HG03378 (cell line): ENCODE results near the gene CBL.
A peak's percentile ranks its signal among the peaks of the same experiment; 100 is the strongest.

Experiments
- ATAC-seq: cut with Tn5 transposase; IDR thresholded peaks from one replicate; pipeline ENCODE4 v1.9.1; 2021; ENCODE audit warnings: mild to moderate bottlenecking, moderate library complexity; ENCODE audit not compliant: unreplicated experiment

CBL gene

DNA sequence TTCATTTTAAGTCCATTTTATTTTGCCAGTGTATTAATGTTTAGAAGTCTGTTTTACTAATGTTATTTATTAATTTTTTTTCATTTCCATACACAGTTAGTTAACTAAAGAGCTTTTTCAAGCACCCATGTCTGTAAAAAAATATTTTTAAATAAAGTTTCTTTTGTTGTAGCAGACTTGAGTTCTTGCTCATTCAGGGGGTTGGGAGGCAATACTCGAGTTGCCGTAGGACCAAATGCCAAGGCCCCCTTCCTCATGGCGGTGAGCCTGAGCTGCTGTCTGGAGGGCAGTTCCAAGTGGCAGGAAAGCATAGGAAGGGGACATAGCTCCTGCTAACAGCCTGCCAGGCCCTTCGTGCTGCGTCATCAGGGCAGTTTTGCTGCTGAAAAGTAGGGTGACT, 101.8 kb downstream of the CBL start:
- no peak for ATAC-seq

DNA sequence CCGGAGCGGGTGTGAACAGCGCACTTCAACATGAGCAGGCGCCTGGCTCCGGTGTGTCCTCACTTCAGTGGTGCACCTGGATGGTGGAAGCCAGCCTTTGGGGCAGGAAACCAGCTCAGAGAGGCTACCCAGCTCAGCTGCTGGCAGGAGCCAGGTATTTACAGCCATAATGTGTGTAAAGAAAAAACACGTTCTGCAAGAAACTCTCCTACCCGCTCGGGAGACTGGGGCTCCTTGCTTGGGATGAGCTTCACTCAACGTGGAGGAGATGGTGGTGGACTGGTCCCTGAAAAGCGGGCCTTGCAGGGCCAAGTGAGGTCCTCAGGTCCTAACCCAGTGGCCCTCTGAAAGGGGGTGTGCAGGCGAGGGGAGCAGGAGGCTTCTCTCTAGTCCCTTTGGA, 103.3 kb downstream of the CBL start:
- ATAC-seq = no peak

DNA sequence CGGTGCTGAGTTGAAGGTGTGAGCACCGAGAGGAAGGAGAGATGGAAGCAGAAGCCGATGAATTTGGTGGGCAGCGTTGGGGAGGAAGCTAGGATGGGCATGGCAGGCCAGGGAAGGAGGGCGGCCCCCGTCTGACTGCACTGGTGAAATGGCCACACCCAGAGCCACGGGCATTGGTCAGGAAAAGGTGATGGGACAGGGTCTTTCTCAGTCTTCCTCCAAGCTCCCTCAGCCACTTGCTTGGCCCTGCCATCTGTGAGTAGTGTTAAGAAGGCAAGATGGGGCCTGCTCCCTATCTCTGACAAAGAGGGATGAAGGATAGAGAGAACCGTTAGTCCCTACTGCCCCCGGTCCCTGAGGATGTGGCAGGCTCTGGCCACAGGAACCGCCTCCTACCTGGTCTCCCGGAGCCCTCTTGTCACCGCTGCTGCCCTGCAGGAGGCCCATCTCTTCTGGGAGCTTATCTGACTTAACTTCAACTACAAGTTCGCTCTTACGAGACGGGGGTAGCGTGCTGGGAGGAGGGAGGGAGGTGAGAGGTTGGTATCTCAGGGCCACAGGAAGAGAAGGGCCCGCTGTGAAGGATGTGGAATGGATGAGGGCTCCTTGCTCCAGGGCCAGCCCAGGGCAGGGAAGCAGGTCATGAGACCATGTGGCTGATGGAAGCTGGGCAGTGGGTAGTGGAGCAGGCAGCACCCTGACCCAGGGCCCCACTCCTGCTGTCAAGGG, 104.0 kb downstream of the CBL start:
- no peak for ATAC-seq

DNA sequence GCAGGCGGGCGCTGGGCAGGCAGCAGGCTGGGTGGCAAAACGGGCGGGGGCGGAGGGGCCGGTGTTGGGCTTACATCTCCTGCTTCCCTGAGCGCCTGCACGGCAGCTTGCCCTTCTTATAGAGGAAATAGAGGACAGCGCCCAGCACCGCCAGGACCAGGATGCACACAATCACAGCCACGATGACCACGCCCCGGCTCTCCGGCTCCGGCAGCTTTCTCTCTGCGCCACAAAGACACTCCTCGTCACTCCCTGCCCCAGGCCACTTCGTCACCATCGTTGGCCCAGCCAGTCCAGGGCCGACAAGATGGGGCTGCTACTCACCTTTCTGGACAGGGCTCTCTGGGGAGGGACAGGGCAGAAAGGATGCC, 104.5 kb downstream of the CBL start:
- ATAC-seq = no peak

DNA sequence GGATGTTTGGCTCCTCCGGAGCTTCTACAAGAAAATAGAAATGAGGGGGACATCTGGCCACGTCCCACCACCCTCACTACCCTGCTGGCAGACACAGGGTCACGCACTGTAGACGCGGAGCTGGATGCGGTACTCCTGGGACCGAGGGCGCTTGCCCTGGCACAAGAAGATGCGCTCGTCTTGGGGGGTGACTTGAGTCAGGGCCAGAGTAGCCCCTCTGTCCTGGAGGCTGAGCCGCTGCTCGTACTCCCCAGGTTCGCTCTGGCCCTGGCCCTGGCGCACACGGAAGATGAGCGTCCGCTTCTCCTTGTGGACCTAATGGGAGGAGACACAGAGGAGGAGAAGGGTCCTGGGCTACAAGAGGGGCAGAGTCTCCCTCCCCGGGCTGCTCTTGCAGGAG, 108.6 kb downstream of the CBL start:
- no peak for ATAC-seq

DNA sequence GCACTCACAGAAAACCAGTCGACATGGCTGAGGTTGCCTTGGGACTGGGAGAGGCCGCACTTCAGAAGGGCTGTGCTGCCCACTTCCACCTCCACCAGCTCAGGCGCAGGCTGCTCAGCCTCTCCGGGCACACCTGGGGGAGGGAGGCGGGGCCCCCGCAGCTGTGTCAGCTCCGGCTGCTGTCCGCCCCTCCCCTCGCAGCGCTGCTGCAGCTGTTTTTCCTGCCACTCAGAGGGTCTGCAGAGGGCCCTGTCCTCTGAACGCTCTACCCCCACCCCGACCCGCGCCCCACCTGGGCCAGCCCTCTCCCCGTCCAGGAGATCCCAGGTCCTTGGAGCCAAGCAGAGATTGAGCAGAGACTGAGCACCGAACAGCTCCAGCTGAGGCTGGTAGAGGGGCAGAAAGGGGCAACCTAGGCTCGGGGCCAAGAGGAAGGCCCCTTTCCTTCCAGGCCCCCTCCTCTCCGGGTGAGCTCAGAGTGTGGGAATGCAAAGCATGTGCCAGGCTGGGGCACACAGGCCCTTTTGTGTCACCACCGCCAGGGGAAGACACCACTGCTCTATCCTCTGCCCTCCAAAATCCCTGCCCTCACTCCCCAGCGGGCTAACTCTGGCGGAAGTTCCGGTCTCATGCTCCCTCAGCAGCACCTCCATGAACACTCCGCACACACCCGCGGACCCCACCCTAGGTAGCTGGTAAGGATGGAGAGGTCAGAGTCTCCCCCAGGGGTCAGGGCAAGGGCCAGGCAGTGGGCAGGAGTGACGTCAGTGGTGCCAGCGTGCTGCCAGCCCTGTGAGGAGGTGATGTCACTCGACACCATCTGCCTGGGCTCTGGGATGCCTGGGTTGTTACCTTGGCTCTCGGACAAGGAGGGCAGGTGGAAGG, 109.2 kb downstream of the CBL start:
- ATAC-seq = no peak

DNA sequence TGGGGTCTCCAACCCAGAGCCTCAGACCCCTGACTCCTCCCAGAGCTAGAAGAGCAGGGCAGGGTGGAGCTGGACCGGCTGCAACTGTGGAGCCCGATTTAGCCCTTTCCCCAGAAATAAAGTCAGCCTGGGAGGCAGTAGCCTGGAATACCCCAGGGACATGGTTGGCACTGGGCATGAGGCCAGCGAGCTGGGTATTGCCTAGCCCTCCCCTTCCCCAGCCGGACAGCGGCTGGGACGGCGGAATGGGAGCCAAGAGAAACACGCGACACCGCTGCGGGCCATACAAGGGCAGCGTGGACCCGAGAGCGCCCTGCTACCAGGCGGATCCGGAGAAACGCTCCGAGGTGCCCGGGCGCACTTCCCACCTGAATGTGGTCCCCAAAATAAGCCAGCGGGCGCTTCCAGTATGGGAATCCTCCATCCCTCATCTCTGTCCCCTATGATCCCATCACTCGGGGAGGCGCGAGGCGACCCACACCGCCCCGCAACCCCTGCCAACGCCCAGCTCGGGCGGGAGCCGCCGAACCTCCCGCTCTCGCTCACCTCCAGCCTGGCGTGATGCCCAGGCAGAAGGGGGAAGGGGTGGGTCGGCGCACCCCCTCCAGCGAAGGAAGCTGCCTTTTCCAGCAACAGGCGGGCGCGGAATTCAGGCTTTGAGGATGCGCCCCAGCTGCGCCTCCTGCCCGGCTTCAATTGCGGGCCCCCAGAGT, 110.0 kb downstream of the CBL start:
- ATAC-seq = no peak

DNA sequence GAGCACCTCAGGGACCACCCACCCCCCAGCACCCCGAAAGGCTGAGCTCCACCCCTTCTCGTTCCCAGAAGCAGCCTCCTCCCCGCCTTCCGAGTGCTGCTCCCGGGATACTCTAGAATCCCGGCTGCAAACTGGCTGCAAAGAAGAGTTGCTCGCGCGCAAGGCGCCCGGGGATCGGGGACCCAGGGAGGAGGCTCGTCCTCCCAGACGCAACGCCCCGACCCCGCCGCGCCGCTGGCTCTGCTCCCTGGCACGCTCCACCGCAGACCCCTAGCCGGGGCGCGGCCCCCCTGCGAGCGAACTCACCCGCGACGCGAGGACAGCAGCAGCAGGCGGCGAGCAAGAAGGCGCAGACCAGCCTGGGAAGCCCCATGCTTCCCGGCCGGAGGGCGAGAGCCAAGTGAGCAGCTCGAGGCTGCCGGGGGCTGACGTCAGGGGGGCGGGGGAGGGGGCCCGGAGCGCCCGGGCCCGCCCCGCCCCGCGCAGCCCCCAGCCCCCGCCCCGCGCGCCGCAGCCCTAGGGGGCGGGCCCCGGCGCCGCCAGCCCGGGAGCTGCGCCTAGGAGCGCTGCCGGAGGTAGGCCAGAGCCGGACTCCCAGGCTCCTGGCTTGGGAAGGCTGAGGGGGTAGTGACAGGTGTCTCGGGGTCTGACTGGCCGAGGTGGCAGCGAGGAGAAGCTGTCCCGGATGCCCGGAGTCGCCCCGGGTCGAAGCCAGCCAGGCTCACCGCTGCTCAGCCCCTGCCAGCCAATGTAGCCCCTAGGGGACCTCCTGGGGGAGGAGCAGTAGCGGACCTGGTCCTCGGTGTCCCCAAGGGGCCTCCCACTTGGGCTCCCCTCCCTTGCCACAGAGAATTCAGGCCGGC, 110.8 kb downstream of the CBL start, which contains the start of gene MCAM:
MCAM (minus strand) TSS at position 402 of the 863 bp plus-strand sequence; CDS start at position 373, 29 bp downstream.
- ATAC-seq = no peak

DNA sequence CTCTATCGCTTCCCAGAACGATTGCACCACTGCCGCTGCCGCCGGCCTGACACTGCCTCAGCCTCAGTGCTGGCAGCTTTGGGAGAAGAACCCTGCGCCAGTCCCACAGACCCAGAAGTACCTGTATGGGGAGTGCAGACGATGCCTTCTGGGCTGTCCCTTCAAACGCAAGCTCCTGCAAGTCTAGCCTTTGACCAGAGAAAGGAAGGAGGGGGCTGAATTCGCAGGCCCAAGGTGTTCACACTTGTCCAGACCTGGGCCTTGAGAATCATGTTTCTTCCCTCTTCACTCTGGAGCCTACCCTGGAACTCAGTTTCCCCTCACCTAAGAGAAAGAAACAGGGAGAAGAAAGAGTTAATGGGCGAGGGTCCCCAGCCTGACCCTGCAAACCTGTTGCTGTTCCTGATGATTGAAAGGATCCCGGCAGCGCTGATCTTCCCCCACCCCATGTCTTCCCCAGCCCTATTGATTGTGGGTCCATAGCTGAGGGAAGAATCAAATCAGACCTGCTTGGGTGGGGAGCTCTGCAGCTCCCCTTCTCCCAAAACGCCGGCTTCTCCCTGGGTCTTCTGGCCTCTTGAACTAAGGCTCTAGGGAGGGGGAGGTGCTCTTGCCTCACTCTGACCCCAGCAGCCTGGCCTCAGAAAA, 111.6 kb downstream of the CBL start:
- no peak for ATAC-seq

DNA sequence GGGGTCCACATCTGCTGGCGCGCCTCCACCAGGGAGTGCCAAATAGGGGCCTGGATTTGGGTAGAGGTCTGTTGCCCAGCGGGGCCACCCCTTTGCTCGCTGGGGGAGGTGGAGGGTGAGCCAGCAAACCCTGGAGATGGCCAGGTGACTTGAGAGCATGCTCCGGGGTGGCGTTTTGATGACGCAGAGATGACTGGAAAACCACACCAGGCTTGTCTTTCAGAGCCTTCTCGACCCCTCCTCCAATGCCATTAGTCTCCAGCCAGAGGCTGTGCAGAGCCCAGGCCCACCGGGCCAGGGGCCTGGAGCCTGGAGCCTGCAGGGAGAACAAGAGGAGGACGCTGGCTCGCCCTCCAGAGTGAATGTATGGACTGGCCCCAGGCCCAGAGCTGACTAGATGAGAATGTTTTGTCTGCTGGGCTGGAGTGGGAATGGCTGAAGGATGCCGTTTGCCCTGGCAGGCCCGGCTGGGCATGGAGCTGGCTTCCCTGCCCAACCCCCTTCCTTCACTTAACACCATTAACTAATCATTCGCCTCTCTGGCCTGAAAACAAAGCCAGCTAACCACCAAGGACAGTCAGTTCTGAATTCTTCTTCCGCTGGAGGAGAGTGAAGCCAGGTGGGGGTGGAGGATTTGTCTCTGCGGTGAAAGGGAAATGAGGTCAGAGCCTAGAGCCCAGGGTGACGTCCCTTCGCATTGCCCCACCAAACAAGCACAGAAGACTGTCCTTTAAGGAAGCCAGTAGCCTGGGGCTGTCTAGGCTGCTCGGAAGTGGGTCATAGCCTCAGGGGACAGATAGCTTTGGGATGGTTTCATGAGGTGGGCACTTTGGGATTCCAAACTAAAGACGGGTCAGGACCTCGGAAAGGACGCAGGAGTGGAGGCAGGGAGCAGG, 112.3 kb downstream of the CBL start:
- ATAC-seq = no peak

DNA sequence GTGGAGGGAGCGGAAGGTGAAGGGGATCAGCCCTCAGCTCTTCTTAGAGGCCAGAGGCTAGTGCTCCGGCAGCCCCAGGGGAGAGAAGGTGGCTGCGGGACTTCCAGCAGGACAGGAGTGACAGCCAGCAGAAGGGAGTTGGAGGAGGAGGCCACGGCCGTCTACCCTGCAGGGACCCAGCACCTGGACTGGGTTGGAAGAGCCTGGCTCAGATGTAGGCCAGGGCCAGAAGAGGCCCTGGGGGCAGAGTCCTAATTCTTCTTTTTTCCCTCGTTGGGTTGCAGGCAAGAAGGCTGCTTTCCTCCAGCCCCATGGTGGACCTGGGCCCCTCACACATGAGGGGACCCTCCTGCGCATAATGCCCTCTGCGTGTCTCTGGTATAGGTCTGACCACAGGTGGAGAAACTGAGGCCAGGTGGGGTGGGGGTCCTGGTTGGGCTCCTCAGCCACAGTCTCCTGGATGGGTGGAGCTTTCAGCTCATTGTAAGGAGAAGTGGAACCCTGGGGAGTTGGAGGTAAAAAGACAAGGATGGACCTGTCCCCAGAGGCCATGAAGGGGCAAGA, 113.1 kb downstream of the CBL start:
- no peak for ATAC-seq

DNA sequence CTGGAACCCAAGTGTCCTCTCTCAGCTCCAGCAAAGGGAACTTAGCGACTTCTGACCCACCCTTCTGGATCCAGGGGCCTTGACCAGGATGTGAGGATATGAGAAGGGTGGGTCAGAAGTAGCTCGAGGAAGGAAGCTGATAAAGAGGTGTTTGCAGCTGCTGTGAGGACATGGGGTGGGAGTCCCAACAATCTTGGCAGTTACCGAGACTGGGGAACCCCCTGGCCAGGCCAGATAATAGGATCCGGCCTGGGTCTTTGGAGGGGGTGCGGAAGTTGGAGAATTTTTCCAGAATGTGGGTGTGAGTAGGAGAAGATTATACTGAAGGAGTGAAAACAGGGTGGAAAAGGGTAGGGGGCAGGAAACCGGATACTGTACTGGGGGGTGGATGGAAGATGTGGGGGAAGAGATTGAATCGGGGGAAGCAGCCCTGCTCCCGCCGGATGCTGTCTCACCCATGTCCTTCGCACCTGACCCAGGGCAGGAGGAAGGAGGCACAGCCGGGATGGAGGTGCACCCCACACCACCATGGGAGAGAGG, 113.6 kb downstream of the CBL start:
- ATAC-seq = no peak

DNA sequence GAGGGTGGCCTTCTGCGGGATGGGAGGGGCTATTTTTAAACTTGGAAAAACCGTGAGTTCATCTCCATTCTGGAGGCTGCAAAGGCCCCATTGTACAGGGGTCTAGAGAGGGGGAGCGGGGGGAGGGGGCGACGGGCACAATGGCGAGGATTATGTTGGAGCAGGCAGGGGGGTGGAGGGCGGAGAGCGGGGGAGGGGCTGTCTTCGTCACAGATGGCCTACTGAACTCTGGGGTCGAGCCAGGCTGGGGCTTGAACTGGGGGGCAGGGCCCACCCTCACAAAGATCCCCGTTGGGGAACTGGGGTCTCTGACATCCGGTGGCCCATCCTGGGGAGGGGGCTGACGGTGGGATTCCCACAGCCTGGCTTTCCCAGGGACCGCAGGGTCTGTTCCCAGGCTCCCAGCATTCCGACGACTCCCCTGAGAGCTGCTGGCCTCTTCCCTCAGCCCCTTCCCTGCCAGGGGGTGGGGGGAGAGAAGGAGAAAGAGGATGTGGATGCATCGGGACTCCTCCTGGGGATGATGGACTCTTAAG, 114.2 kb downstream of the CBL start:
- ATAC-seq = no peak

DNA sequence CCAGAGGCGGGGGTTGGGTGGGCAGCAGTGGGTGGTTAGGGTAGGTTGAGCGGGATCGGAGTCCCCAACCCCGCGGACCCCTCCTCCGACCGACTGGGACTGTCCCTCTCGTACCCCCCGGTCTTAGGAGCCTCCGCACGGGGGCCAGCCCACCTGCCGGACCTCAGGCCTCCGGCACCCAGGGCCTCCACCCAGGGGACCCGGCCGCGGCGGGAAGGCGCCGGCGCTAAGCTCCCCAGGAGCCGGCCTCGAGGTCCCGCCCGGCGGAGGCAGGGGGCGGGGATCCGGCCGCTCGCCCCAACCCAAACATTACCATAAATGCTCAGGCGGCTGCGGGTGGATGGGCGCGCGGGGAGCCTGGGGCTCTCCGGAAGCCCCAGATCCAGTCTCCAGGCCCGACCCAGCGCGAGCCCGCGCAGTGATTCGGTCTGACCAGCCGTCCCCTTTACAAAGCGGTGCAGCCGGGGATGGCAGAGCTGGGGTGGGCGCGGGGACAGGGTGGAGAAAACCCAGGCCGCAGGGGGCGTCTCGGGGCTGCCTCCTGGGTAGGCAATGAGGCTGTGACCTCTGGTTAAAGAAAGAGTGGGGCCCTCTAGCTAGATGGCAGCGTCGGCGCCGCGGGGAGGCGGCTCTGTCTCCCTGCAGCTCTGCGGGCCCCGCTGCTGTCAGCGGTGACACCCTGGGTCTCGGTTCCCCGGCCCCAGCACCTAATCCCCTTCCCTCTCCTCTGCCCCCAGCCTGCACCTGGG, 114.8 kb downstream of the CBL start:
- ATAC-seq = peak; percentile 43

DNA sequence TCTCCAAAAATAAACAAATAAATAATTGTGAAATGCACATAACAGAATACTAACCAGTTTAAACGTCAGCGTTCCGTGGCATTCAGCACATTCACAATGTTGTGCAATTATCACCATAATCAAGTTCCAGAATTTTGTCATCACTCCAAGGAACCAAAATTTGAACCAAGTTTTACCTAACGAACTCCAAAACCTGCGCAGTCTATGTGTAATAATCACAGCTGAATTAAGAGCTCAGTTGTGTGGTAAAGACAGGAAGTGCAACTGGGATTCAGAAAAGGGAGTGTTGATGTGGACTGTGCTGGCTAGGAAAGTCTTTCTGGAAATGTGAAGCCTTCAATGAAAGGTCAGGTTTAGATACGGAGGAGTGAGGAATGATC, 116.2 kb downstream of the CBL start:
- ATAC-seq = no peak

DNA sequence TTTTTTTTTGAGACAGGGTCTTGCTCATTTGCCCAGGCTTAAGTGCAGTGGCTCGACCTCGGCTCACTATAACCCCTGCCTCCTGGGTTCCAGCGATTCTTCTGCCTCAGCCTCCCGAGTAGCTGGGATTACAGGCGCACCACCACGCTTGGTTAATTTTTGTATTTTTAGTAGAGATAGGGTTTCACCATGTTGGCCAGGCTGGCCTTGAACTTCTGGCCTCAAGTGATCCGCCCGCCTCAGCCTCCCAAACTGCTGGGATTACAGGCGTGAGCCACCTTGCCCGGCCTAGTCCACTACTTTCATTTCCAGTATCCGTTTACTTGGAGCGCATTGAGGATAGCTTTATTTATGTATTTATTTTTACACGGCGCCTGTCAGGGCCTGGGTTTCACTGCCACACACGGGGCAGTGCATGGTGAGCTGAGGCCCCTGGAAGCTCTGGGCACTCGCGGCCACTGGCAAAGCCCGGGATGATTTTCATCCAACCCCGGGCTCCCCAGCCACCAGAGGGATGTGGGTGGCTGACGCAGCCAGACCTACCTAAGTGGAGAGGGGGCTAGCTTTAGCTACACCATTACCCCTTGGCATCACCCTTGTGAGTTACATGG, 116.9 kb downstream of the CBL start:
- ATAC-seq = no peak

DNA sequence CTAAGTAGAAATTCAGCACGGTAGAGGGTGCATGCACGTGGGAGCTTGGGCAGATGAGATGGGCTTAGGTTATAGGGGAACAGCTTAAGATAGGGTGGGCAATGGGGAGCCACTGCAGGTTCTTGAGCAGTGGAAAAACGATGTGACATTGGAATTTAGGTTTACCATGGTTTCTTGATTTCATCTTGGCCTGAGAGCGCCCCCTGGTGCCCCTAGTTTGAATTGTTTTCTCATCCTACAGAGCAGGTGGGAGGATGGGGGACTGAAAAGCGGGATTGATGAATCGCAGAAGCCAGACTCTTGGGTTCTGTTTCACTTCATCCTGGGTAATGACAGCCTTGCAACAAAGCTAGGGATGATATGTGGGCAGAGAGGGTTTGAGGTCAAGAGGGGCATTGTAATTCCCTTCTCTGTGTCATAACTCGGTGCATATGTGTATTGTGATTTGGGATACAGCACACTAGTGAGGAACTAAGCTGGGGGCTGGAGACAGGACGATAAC, 117.4 kb downstream of the CBL start:
- ATAC-seq = no peak
